Fibroblast of villous mesenchyme (primary cell): ENCODE results near the gene ST6GAL1. TPM values are rescaled to one million over a fixed set of nuclear protein-coding genes. Genes with fewer than 3 reads are reported as not detected.

Experiments used
- DNase-seq: peaks from one replicate; pipeline ENCODE4 v3.0.0-alpha.2; 2010; ENCODE audit warnings: low read depth
- H3K4me3 ChIP-seq: 2 replicates; pipeline ENCODE4 v1.5.1; 2011; ENCODE audit warnings: low read depth, mild to moderate bottlenecking, low read length
- total RNA-seq: library from RNA; depleted of rRNA; stranded (reverse); fragments of >200 nt; gene quantifications from 2 replicates; pipeline ENCODE4 v1.2.3, GENCODE V29; 2012
- TF ChIP-seq, protein P1 (sequence below): IDR thresholded peaks from 2 replicates; pipeline ENCODE4 v1.5.1; 2012; ENCODE audit warnings: low read depth, mild to moderate bottlenecking, low read length; ENCODE audit not compliant: insufficient read depth

ST6GAL1 gene
- total RNA-seq, 1 donor, result 1.3 TPM

DNA sequence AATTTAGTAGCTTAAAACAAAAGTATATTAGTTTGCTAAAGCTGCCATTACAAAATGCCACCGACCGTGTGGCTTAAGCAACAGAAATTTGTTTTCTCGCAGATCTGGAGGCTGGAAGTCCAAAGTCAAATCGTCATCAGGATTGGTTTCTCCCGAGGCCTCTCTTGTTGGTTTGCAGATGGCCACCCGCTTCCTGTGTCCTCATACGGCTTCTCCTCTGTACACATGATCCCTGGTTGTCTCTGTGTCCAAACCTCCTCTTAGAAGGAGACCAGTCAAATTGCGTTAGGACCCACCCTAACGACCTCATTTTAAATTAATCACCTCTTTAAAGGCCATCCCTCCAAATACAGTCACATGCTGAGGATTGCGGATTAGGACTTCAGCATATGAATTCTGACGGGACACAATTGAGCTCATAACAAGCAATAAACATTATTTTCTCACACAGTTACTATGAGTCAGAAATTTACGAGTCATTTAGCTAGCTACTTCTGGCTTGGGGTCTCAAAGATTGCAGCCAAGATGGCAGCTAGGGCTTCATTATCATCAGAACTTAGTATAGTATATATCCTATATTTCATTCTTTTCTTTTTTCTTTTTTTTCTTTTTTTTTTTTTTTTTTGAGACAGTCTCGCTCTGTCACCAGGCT is 150.6 kb downstream of the ST6GAL1 start:
- H3K4me3 ChIP-seq, result no peak overlapping the region
- TF ChIP-seq, protein P1, sequence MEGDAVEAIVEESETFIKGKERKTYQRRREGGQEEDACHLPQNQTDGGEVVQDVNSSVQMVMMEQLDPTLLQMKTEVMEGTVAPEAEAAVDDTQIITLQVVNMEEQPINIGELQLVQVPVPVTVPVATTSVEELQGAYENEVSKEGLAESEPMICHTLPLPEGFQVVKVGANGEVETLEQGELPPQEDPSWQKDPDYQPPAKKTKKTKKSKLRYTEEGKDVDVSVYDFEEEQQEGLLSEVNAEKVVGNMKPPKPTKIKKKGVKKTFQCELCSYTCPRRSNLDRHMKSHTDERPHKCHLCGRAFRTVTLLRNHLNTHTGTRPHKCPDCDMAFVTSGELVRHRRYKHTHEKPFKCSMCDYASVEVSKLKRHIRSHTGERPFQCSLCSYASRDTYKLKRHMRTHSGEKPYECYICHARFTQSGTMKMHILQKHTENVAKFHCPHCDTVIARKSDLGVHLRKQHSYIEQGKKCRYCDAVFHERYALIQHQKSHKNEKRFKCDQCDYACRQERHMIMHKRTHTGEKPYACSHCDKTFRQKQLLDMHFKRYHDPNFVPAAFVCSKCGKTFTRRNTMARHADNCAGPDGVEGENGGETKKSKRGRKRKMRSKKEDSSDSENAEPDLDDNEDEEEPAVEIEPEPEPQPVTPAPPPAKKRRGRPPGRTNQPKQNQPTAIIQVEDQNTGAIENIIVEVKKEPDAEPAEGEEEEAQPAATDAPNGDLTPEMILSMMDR, result no peak
- DNase-seq, result no peak

DNA sequence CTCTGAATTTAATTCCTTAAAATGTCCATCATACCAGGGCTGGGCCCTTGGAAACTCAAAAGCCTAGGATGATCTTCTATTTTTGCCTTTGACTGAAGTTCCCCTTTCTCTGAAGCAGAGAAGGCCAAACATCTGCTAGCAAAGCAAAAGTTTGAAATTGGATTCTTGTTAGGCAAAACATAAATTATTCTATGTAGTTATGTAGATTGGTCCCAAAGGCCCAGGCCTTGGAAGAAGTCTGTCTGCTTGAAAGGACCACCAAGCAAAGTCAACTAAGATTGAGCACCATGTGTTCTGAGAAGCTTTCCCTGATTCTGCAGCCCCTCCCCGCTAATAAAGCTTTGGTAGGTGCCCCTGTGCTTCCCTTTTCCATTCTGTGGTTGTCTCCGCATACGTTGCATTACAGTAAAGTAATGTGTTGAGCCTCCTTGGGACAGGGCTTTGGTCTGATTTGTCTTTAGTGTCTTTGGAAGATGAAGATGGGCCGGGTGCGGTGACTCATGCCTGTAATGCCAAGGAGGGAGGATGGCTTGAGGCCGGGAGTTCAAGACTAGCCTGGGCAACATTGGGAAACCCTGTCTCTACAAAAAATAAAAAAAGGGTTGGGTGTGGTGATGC is 152.5 kb downstream of the ST6GAL1 start:
- TF ChIP-seq, protein P1, result no peak
- H3K4me3 ChIP-seq, result no peak overlapping the region
- no peak for DNase-seq

DNA sequence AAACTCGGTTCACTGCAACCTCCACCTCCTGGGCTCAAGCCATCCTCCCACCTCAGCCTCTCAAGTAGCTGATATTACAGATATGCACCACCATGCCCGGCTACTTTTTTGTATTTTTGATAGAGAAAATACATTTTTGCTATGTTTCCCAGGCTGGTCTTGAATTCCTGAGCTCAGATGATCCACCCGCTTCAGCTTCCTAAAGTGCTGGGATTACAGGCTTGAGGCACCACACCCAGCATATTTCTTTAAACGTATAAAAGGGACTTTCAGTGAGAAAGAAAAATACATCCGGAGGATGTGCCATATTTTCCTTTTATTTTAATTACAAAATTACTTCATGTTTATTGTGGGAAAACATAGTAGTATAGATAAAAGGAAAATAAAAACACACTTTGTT is 153.8 kb downstream of the ST6GAL1 start:
- DNase-seq, result no peak
- TF ChIP-seq, protein P1, result no peak
- H3K4me3 ChIP-seq, result no peak overlapping the region

DNA sequence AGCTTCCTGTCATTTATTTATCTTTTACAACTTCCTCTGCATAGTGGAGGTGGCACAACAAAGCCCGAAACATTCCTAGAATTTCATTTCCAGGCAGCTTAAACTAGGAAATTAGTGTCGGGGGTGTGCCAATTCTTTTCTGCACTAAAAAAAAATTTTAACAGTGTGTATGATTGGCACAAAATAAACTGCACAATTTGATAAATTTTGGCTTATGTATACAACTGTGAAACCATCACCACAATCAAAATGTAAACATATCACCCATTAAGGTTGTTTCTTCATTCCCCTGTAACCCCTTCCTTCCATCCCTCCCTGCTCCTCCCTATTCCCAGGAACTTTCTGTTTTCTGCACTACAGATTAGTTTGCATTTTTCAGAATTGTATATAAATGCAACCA is 154.3 kb downstream of the ST6GAL1 start:
- TF ChIP-seq, protein P1, result no peak
- peak; percentile 17 for DNase-seq
- H3K4me3 ChIP-seq, result no peak overlapping the region

DNA sequence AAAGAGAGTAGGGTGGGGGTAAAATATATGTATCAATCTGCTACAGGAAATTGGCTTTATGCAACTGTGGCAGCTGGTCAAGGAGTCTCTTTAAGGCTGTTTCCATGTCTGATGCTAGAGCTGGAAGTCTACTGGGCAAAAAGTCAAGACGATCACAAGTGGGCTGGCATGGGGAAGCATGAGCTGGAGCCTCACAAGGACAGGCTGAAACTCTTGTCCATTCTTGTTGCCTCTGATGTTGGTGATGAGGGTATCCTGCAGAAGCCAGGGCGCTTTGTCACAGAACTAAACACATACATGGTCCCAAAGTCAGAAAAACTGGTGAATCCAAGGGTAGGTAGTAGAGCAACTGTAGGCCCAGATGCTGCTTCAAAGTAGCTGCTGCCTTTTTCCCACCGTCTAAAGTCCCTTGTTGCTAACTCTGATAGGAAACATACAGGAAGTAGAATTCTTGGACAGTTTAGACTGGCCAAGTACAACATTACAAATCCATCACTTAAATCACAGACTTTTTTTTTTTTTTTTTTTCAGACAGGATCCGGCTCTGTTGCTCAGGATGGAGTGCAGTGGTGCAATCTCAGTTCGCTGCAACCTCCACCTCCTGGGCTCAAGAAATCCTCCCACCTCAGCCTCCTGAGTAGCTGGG is 154.8 kb downstream of the ST6GAL1 start:
- TF ChIP-seq, protein P1, result no peak
- no peak for DNase-seq
- H3K4me3 ChIP-seq, result no peak overlapping the region

DNA sequence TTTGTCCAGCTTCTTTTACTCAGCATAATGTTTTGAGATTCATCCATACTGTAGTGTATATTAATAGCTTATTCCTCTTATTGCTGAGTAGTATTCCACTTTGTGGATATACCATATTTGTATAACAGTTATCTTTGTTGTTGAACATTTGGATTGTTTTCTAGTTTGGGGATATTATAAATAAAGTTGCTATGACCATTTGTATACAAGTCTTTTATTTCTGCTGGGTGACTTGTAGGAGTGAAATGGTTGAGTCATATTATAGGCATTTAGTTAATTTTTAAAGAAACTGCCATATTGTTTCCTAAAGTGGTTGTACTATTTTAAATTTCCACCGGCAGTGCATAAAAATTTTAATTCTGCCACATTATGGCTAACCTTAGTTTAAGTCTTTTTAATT is 155.6 kb downstream of the ST6GAL1 start:
- TF ChIP-seq, protein P1, result no peak

DNA sequence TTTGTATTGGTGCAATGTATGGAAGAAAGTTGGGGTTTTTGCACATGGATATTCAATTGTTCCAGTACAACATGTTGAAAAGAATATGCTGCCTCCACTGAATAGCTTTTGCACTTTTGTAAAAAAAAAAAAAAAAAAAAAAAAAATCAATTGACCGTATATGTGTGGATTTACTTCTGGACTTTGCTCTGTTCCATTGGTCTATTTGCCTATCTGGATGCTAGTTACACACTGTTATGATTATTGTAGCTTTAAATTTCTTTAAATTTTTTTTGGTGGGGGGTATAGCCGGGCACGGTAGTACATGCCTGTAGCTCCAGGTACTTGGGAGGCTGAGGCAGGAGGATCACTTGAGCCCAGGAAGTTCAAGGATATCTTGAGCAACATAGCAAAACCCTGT is 156.5 kb downstream of the ST6GAL1 start:
- TF ChIP-seq, protein P1, result no peak
- H3K4me3 ChIP-seq, result no peak overlapping the region
- DNase-seq, result no peak

More for the DNA sequence above, 155.6 kb downstream of the ST6GAL1 start:
- DNase-seq, result no peak
- no peak overlapping the region for H3K4me3 ChIP-seq
